ENCODE data around the gene PTER.

Gene PTER

GRCh38 chr10:16545116-16545736, 108.4 kb downstream of the PTER start:
- DNase-seq = peak in 1 of 2 donors; percentile 27

- DNase-seq = no peak
Observed at GRCh38 chr10:16547973-16548372, 111.2 kb downstream of the PTER start.

- no peak for DNase-seq
Observed at GRCh38 chr10:16559236-16559773, 122.5 kb downstream of the PTER start.

- no peak for DNase-seq
Observed at GRCh38 chr10:16562891-16563290, 126.1 kb downstream of the PTER start.

Measured in CD4-positive, alpha-beta T cell treated with Interleukin-4 for 1 hour (primary cell).